ENCODE data around the gene ORC3. TPM values are rescaled to one million over a fixed set of nuclear protein-coding genes. Genes with fewer than 3 reads are reported as not detected.

The ORC3 gene
- total RNA-seq, 1 experiment from 2014 or later, result 52.9 TPM

- no peak overlapping the region; a peak in 1 of 7 replicates for H3K27ac Mint-ChIP-seq
- peaks cover 40 to 65% (median 52%) of the 10 kb centered on the region in 3 experiments for H3K36me3 Mint-ChIP-seq (ENCODE audit: insufficient read depth in 1 of 3, low read depth in 3 of 3)
- no peak overlapping the region for H3K4me2 ChIP-seq (ENCODE audit: insufficient read depth, insufficient read length, low read length)
Measured at GRCh38 chr6:87540539-87540938, 49.4 kb upstream of the ORC3 start.

More at GRCh38 chr6:87540539-87540938, 49.4 kb upstream of the ORC3 start:
- H3K79me2 ChIP-seq (ENCODE audit: insufficient read depth, low read length), result no peaks in the 10 kb centered on the region
- no peak overlapping the region for H2BK12ac ChIP-seq (ENCODE audit: insufficient read length, low read depth, low read length)
- no peak overlapping the region for H3K14ac ChIP-seq (ENCODE audit: insufficient read depth, low read length)
- H3K9me3 ChIP-seq (ENCODE audit: control insufficient read depth, low read depth, low read length), result no peaks in the 10 kb centered on the region
- no peak overlapping the region for H3K4me3 Mint-ChIP-seq
- H3K9me3 Mint-ChIP-seq, result peaks cover 11 to 13% of the 10 kb centered on the region in 2 experiments; a peak in 2 of 5 replicates
- H2AK5ac ChIP-seq (ENCODE audit: insufficient read length, low read length), result no peak overlapping the region
- no peak overlapping the region for H3K56ac ChIP-seq (ENCODE audit: insufficient read length, low read depth, low read length)
- no peak overlapping the region for H4K5ac ChIP-seq (ENCODE audit: insufficient read length, low read depth, low read length)
- H2BK15ac ChIP-seq (ENCODE audit: low read depth, low read length), result no peak overlapping the region
- H3K23me2 ChIP-seq (ENCODE audit: insufficient read length, low read depth, low read length, poor library complexity, severe bottlenecking), result no peaks in the 10 kb centered on the region
- H2AFZ ChIP-seq (ENCODE audit: low read length), result no peak overlapping the region
- no peak overlapping the region for H3K4ac ChIP-seq (ENCODE audit: low read depth, low read length)
- no peaks in the 10 kb centered on the region for H4K20me1 ChIP-seq (ENCODE audit: control insufficient read depth, insufficient read depth, insufficient read length)
- no peak overlapping the region for H3K27ac ChIP-seq (ENCODE audit: insufficient read length, low read depth, low read length)
- H2BK120ac ChIP-seq (ENCODE audit: low read depth, low read length, poor library complexity, severe bottlenecking), result no peak overlapping the region
- no peak overlapping the region for H3K18ac ChIP-seq (ENCODE audit: insufficient read length, low read depth, low read length)
- no peak overlapping the region for H4K8ac ChIP-seq (replicated peaks; ENCODE audit: insufficient read length, low read depth, low read length)
- no CpG with 5 or more reads among the region's 4 CpGs for WGBS (ENCODE audit: extremely low coverage, insufficient read length, low lambda C conversion rate)
- H3K4me1 ChIP-seq (ENCODE audit: insufficient read depth, low read length), result no peaks in the 10 kb centered on the region
- no peaks in the 10 kb centered on the region for H3K4me1 Mint-ChIP-seq
- H3K9ac ChIP-seq (ENCODE audit: extremely low read depth, insufficient read length, low read length), result no peak overlapping the region
- no peaks in the 10 kb centered on the region for H3K27me3 Mint-ChIP-seq (ENCODE audit: low read depth)
- no peak overlapping the region for H4K91ac ChIP-seq (ENCODE audit: insufficient read length, low read depth, low read length)
- H3K23ac ChIP-seq (ENCODE audit: insufficient read length, low read depth, low read length), result no peak overlapping the region
- no peak overlapping the region for H3T11ph ChIP-seq (ENCODE audit: low read length)
- no peaks in the 10 kb centered on the region for H3K79me1 ChIP-seq (ENCODE audit: insufficient read depth, low read depth, low read length, poor library complexity, severe bottlenecking)
- no peak for TF ChIP-seq CTCF (conservative IDR thresholded peaks at IDR 0.05)
- H2BK20ac ChIP-seq (ENCODE audit: low read depth, low read length, poor library complexity, severe bottlenecking), result no peak overlapping the region
- H2BK5ac ChIP-seq (ENCODE audit: insufficient read length, low read length), result no peak overlapping the region
- no peaks in the 10 kb centered on the region for H3K27me3 ChIP-seq (ENCODE audit: insufficient read depth, low read length)
- no peak for DNase-seq
